ENCODE measurements around the gene PROK1. TPM values are rescaled to one million over a fixed set of nuclear protein-coding genes. Genes with fewer than 3 reads are reported as not detected.
A peak's percentile ranks its signal among the peaks of the same experiment; 100 is the strongest.

PROK1 gene
- total RNA-seq, 2 donors from 2014 or later = 0.20 TPM; not detected in 1

DNA sequence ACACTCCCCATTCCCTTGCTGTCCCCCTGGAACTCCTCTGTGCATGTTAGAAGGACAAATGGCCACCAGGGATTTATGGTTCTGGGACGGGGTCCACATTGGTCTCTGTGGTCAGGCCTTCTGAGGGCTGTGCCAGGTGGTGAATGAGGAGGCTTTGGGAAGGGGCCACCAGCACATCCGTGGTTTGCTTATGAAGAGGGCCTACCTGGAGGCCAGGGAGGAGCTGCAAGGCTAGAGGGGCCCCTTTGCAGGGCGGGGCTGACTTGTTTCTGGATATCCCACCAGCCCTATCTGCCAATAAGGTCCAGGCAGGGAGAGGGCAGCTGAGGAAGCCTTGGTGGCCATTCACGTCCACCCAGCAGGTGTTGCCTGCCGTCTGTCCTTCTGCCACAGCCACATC is 43.1 kb downstream of the PROK1 start:
- no peaks in the 10 kb centered on the region for H3K9me3 Mint-ChIP-seq
- no peaks in the 10 kb centered on the region for H3K36me3 Mint-ChIP-seq (ENCODE audit: low read depth)

DNA sequence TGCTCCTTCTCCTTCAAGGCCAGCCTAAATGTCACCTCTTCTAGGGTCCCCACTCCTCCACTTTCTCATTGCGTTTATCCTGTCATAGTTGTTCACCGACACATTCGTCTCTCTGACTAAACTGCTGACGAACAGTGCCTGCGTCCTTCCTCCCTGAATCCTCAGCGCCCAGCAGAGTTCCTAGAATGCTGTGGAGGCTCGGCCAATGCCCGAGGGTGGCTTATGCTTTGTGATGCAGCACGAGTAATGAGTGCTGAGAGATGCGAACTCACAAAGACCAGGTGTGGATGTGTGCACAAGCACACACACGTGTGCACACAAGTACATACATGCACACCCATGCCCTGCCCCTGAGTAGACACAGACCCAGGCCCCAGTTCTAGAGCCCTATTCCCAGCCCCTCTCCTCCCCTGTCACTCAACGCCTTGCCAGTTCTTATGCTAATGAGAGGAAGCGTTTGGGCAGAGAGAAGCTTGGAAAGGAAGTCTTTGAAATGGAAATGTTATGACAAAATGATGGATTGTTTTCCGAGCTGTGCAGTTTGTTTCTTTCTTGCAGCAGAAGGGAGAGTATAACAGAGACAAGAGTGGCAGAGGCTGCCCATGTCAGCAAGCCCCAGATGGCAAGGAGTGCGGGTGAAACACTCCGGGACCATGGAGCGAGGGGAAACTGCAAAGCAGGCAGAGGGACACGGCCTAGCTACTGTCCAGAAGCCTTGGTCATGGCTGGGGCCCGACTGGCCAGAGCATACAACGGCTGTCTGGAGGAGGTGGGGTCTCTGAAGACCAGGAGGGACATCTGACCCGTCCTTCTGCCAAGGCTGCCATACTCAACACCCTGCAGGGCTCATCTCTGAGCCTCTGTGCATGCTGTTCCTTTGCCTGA is 43.8 kb downstream of the PROK1 start:
- TF ChIP-seq, protein P1, sequence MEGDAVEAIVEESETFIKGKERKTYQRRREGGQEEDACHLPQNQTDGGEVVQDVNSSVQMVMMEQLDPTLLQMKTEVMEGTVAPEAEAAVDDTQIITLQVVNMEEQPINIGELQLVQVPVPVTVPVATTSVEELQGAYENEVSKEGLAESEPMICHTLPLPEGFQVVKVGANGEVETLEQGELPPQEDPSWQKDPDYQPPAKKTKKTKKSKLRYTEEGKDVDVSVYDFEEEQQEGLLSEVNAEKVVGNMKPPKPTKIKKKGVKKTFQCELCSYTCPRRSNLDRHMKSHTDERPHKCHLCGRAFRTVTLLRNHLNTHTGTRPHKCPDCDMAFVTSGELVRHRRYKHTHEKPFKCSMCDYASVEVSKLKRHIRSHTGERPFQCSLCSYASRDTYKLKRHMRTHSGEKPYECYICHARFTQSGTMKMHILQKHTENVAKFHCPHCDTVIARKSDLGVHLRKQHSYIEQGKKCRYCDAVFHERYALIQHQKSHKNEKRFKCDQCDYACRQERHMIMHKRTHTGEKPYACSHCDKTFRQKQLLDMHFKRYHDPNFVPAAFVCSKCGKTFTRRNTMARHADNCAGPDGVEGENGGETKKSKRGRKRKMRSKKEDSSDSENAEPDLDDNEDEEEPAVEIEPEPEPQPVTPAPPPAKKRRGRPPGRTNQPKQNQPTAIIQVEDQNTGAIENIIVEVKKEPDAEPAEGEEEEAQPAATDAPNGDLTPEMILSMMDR (conservative IDR thresholded peaks at IDR 0.05) = no peak
- peak; percentile 70 for DNase-seq
- no peaks in the 10 kb centered on the region for H3K27me3 ChIP-seq (ENCODE audit: control insufficient read depth, insufficient read depth, low read length, poor library complexity, severe bottlenecking)
- no peak overlapping the region for H3K9ac ChIP-seq (ENCODE audit: extremely low read depth, low read length, poor library complexity, severe bottlenecking)
- H3K36me3 ChIP-seq (ENCODE audit: control insufficient read depth, insufficient read depth, low read length) = no peaks in the 10 kb centered on the region
- no peaks in the 10 kb centered on the region for H3K4me1 Mint-ChIP-seq
- peak overlapping the region; percentile 93 for H3K27ac ChIP-seq (ENCODE audit: low read depth, low read length)
- WGBS, 2 experiments (ENCODE audit: insufficient coverage in 1 of 2, insufficient read length in 1 of 2) = 62 to 70% methylated on average over 18 to 21 of the region's 21 CpGs
- H3K9me3 ChIP-seq (ENCODE audit: control insufficient read depth, low read length) = no peaks in the 10 kb centered on the region
- no peak overlapping the region for H3K4me3 ChIP-seq (ENCODE audit: low read length)
- H3K9me3 Mint-ChIP-seq = no peaks in the 10 kb centered on the region
- H3K27ac Mint-ChIP-seq = no peak overlapping the region
- no peaks in the 10 kb centered on the region for H3K4me1 ChIP-seq (ENCODE audit: control insufficient read depth, insufficient read depth, low read length)
- H3K36me3 Mint-ChIP-seq (ENCODE audit: low read depth) = no peaks in the 10 kb centered on the region
- H3K4me3 Mint-ChIP-seq = no peak overlapping the region
- H3K27me3 Mint-ChIP-seq (ENCODE audit: insufficient read depth) = no peaks in the 10 kb centered on the region

More for the DNA sequence above, 43.1 kb downstream of the PROK1 start:
- no peaks in the 10 kb centered on the region for H3K27me3 ChIP-seq (ENCODE audit: control insufficient read depth, insufficient read depth, low read length, poor library complexity, severe bottlenecking)
- TF ChIP-seq, protein P1 (conservative IDR thresholded peaks at IDR 0.05) = no peak
- WGBS, 2 experiments (ENCODE audit: insufficient coverage in 1 of 2, insufficient read length in 1 of 2) = 80 to 88% methylated on average over 4 to 5 of the region's 5 CpGs
- peak overlapping the region; percentile 81 for H3K27ac ChIP-seq (ENCODE audit: low read depth, low read length)
- Mint-ChIP-seq H3K4me3 (no peak overlapping the region), H3K4me1 (no peaks in the 10 kb centered on the region), H3K27ac (no peak overlapping the region), H3K27me3 (ENCODE audit: insufficient read depth) (no peaks in the 10 kb centered on the region)
- no peaks in the 10 kb centered on the region for H3K9me3 ChIP-seq (ENCODE audit: control insufficient read depth, low read length)
- no peak for DNase-seq
- H3K36me3 ChIP-seq (ENCODE audit: control insufficient read depth, insufficient read depth, low read length) = no peaks in the 10 kb centered on the region
- H3K4me1 ChIP-seq (ENCODE audit: control insufficient read depth, insufficient read depth, low read length) = no peaks in the 10 kb centered on the region
- H3K4me3 ChIP-seq (ENCODE audit: low read length) = no peak overlapping the region
- no peak overlapping the region for H3K9ac ChIP-seq (ENCODE audit: extremely low read depth, low read length, poor library complexity, severe bottlenecking)

DNA sequence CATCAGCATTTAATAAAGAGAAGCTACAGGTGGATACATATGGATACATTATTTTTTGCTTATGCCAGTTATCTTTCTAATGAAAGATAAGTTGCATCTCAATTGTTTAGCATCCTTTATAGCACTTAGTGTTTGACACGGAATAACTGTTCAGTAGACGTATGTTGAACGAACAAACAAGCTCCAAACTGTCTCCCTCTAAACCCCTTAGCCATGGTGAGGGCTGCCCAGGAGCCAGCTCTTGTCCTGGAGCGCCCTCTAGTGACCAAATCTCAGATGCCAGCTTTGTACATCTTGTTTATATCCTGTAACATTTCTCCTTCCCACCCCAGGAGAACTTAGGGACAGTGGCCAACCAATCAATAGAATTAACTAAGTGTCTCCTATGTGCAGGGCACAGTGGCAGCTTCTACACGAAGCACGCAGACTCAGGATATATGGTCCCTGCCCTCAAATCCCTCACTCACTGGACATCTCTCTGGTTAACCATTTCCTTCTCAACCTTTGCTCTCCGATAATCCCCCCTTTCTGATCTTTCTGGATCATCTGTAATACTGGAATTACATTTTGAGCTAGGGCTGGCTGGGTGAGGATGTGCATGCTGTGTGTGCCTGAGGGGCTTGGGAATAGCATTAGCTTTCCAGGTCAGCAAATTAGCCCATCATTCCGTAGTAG is 45.1 kb downstream of the PROK1 start:
- 28 to 37% methylated on average over 6 to 8 of the region's 8 CpGs for WGBS, 2 experiments (ENCODE audit: insufficient coverage in 1 of 2, insufficient read length in 1 of 2)
- no peaks in the 10 kb centered on the region for H3K9me3 ChIP-seq (ENCODE audit: control insufficient read depth, low read length)
- H3K27ac ChIP-seq (ENCODE audit: low read depth, low read length) = peak overlapping the region; percentile 93
- no peaks in the 10 kb centered on the region for H3K9me3 Mint-ChIP-seq
- no peaks in the 10 kb centered on the region for H3K4me1 Mint-ChIP-seq
- H3K36me3 Mint-ChIP-seq (ENCODE audit: low read depth) = no peaks in the 10 kb centered on the region
- H3K27ac Mint-ChIP-seq = no peak overlapping the region
- TF ChIP-seq, protein P1 (conservative IDR thresholded peaks at IDR 0.05) = peak; percentile 98
- no peaks in the 10 kb centered on the region for H3K27me3 ChIP-seq (ENCODE audit: control insufficient read depth, insufficient read depth, low read length, poor library complexity, severe bottlenecking)
- H3K4me3 ChIP-seq (ENCODE audit: low read length) = no peak overlapping the region
- H3K9ac ChIP-seq (ENCODE audit: extremely low read depth, low read length, poor library complexity, severe bottlenecking) = no peak overlapping the region
- no peak overlapping the region for H3K4me3 Mint-ChIP-seq
- H3K27me3 Mint-ChIP-seq (ENCODE audit: insufficient read depth) = no peaks in the 10 kb centered on the region
- H3K36me3 ChIP-seq (ENCODE audit: control insufficient read depth, insufficient read depth, low read length) = no peaks in the 10 kb centered on the region
- no peaks in the 10 kb centered on the region for H3K4me1 ChIP-seq (ENCODE audit: control insufficient read depth, insufficient read depth, low read length)
- DNase-seq = peak; percentile 94
